ENCODE data around the gene NPC2.

The NPC2 gene

DNA sequence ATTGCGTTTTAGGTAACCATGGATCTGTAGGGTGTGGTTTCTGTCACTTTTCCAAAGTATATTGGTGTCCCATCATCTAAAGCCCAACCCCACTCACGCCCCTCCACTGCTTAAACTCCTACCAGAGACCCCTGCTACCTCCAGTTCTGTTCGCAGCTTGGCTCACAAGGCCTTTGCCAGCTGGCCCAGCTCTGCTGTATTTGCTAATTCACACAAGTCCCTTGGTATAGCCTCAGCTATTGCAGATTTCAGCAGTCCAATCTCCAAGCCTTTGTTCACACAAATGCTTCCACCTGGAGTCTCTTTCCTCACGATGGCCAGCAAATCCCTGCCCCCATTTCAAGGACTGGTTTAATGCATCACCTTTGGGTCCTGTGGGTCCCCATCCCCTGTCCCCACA is 24.6 kb upstream of the NPC2 start:
- Histone ChIP-seq H3K9me3 (ENCODE audit: low read length) (no peaks in the 10 kb centered on the region), H3K9ac (ENCODE audit: low read length) (no peak overlapping the region), H3K27me3 (ENCODE audit: control insufficient read depth in 1 of 2, insufficient read depth in 2 of 2, low read length in 2 of 2) (no peaks in the 10 kb centered on the region), H3K4me3 (ENCODE audit: low read depth in 1 of 2, low read length in 2 of 2) (no peak overlapping the region), H3K4me1 (ENCODE audit: insufficient read depth, low read length) (no peaks in the 10 kb centered on the region), H3K27ac (ENCODE audit: low read depth, low read length) (no peak overlapping the region), H3K36me3 (ENCODE audit: insufficient read depth, low read length) (no peaks in the 10 kb centered on the region)

DNA sequence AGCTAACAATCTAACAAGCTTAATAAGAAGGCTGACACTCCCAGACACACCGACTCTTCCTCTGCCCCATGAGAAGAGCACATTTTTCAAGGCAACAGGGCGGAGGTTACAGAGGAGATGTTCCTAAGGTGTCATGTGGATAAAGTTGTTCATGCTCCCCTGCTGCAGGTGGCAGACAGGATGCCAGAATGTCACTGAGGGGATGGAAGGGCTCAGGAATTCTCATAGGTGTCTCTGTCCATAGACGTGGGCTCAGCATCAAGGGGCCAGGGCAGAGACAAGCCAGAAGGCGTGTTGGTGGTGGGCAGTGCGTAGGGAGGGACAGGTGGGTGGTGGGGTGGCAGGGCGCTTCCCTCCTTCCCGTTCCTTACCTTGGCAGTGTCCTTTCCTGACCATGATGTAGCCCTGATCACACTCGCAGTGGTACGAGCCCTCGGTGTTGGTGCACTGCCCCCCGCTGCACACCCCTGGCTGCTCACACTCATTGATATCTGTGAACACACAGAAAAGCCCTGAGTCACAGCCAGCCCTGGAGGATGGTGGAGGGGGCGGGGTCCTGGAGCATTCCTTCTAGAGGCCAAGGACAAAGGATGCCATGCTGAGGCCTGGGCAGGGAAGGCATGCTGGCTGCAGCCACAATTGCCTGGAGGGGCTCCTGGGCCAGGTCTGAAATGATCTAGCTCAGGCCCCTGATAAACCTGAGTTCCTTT is 23.5 kb upstream of the NPC2 start:
- Histone ChIP-seq H3K9ac (ENCODE audit: low read length) (no peak overlapping the region), H3K9me3 (ENCODE audit: low read length) (no peaks in the 10 kb centered on the region), H3K27ac (ENCODE audit: low read depth, low read length) (no peak overlapping the region), H3K36me3 (ENCODE audit: insufficient read depth, low read length) (no peaks in the 10 kb centered on the region), H3K4me3 (ENCODE audit: low read depth in 1 of 2, low read length in 2 of 2) (no peak overlapping the region), H3K4me1 (ENCODE audit: insufficient read depth, low read length) (no peaks in the 10 kb centered on the region), H3K27me3 (ENCODE audit: control insufficient read depth in 1 of 2, insufficient read depth in 2 of 2, low read length in 2 of 2) (no peaks in the 10 kb centered on the region)

DNA sequence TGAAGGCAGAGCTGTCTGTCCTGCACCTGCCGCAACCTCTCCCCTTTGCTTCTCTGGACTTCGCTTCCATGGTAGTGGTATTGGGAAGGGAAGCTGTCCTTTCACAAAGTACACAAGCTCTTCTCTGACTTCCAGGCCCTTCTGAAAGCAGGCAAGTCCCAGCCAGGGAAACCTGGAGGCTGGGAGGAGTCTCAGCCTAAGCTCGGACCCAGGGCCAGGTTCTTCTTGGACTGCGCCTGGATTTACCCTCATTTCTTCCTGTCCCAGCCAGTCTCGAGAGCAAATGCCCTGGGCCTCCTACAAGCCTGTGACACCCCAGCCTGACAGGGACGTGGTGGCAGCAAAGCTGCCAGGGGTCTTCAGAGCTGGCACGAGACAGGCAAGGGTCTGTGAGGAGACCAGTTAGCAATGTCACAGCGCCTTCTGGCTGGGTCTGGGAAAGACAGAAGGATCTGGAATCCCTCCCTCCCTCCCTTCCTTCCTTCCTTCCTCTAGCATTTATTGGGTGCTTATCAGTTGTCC is 22.8 kb upstream of the NPC2 start:
- H3K9me3 ChIP-seq (ENCODE audit: low read length) = no peaks in the 10 kb centered on the region
- no peak overlapping the region for H3K27ac ChIP-seq (ENCODE audit: low read depth, low read length)
- no peaks in the 10 kb centered on the region for H3K27me3 ChIP-seq (ENCODE audit: control insufficient read depth in 1 of 2, insufficient read depth in 2 of 2, low read length in 2 of 2)
- H3K4me1 ChIP-seq (ENCODE audit: insufficient read depth, low read length) = no peaks in the 10 kb centered on the region
- no peaks in the 10 kb centered on the region for H3K36me3 ChIP-seq (ENCODE audit: insufficient read depth, low read length)
- no peak overlapping the region for H3K4me3 ChIP-seq (ENCODE audit: low read depth in 1 of 2, low read length in 2 of 2)
- H3K9ac ChIP-seq (ENCODE audit: low read length) = no peak overlapping the region

DNA sequence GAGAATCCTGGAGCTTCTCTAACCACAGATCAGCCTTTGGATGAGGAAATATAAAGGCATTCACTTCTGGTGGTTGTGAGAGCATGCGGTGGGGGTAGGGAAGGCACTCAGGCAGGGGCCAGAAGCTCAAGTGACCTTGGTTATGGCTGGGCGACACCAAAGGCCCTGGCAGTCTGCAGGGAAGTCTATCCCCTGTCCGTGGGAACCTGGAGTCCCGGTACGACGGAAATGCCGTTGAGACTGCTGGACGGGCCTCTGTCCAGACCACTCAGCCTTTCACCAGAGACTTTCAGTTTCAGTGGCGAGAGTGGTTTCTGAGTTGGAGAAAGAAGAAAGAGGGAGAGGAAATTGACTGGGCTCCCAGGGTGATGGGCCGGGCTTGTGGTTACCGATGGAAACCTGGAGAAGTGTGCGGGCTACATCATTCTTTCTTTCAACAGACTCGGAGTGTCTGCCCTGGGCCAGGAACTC is 21.4 kb upstream of the NPC2 start:
- Histone ChIP-seq H3K4me1 (ENCODE audit: insufficient read depth, low read length) (no peaks in the 10 kb centered on the region), H3K4me3 (ENCODE audit: low read depth in 1 of 2, low read length in 2 of 2) (no peak overlapping the region), H3K9me3 (ENCODE audit: low read length) (no peaks in the 10 kb centered on the region), H3K27ac (ENCODE audit: low read depth, low read length) (no peak overlapping the region), H3K36me3 (ENCODE audit: insufficient read depth, low read length) (no peaks in the 10 kb centered on the region), H3K9ac (ENCODE audit: low read length) (no peak overlapping the region), H3K27me3 (ENCODE audit: control insufficient read depth in 1 of 2, insufficient read depth in 2 of 2, low read length in 2 of 2) (no peaks in the 10 kb centered on the region)

DNA sequence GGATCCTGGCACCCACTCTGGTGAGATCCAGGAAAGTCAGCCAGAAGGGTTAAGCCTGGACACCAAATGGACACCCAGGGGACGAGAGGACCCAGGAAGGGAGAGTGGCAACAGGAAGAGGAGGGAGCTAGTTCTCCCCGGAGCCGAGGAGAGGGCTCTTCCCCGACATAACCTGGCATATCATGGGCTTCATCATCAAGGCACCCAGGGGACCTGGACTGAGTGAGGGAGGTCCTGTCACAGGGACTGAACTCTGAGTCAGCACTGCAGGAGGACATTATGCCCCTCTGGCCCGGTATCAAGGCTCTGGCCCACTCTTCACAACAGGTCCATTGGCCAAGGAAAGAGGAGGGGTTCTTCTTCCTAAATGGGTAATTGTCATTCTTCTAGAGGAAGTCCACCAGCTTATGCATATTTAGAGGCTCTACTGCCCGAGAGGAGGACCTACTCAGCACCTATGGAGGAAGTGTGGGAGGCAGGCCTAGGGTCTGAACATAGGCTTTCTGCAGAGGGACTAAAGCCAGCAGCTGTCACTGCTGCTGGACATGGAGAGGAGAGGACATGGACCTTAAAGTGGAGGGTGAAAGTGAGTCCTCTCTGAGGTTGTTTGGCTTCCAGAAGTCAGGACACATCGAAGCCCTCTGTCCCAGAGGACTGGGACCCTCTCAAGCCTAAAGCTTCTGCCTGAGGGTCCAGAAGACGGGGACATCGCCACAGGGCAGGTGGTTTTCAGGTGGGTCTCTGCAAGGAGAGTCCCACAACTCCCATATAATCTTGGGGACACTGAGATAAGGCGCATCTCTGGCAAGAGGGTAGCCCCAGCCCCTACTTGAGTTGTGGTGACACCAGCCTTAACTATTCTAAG is 19.1 kb upstream of the NPC2 start:
- H3K27ac ChIP-seq (ENCODE audit: low read depth, low read length) = no peak overlapping the region
- H3K36me3 ChIP-seq (ENCODE audit: insufficient read depth, low read length) = no peaks in the 10 kb centered on the region
- no peak overlapping the region for H3K4me3 ChIP-seq (ENCODE audit: low read depth in 1 of 2, low read length in 2 of 2)
- no peaks in the 10 kb centered on the region for H3K9me3 ChIP-seq (ENCODE audit: low read length)
- H3K4me1 ChIP-seq (ENCODE audit: insufficient read depth, low read length) = no peaks in the 10 kb centered on the region
- H3K27me3 ChIP-seq (ENCODE audit: control insufficient read depth in 1 of 2, insufficient read depth in 2 of 2, low read length in 2 of 2) = no peaks in the 10 kb centered on the region
- H3K9ac ChIP-seq (ENCODE audit: low read length) = no peak overlapping the region

DNA sequence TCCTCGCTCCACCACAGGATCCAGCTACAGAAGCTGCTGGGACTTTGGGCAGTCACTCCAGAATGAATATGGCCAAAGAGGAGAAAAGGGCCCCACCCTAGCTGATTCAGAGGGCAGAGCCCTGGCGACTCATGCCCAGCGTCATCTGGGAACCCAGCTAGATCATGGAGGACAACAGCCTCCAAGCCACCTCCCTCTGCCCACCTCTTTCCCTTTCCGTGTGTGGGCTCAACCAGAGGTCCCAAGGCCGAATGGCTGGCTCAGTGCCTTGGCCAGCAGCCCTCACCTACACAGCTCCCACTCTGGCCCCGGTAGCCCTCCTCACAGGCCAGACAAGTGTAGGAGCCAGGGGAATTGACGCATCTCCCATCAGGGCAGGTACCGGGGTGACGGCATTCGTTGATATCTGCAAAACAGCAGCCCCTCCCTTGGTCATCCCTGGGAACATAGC is 17.9 kb upstream of the NPC2 start:
- Histone ChIP-seq H3K36me3 (ENCODE audit: insufficient read depth, low read length) (no peaks in the 10 kb centered on the region), H3K9me3 (ENCODE audit: low read length) (no peaks in the 10 kb centered on the region), H3K27me3 (ENCODE audit: control insufficient read depth in 1 of 2, insufficient read depth in 2 of 2, low read length in 2 of 2) (no peaks in the 10 kb centered on the region), H3K4me3 (ENCODE audit: low read depth in 1 of 2, low read length in 2 of 2) (no peak overlapping the region), H3K27ac (ENCODE audit: low read depth, low read length) (no peak overlapping the region), H3K9ac (ENCODE audit: low read length) (no peak overlapping the region), H3K4me1 (ENCODE audit: insufficient read depth, low read length) (no peaks in the 10 kb centered on the region)

DNA sequence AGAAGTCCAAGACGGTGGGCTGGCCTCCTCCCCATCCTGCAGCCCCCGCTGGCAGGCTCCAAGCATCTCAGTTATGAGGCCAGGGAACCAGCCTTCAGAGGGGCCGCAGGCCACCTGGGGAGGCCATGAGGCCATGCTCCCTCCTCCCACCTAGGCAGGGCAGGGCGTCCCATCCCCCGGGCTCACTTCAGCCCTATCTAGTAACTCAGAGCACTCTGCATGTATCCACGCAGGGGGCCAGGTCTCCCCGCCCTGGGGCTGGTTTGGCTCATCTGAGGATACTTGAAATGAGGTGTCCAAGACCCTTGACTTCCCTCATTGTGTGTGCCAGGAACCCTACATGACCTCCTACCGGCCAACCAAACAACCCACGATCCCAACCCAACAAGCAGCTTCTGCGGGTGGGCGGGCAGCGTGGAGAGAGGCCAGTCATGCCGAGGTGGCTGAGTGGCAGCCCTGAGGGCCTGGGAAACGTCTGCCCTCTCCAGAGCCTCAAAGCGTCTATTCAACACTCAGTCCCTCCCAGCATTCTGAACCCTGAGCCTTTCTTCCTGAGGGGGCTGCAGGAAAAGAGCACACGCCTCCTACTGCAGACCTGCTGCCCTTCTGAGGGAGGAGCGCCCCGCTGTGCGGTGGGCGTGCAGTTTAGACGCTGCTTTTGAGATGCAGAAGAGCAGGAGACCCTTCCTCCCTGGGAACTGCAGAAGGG is 17.3 kb upstream of the NPC2 start:
- H3K9me3 ChIP-seq (ENCODE audit: low read length) = no peaks in the 10 kb centered on the region
- no peaks in the 10 kb centered on the region for H3K4me1 ChIP-seq (ENCODE audit: insufficient read depth, low read length)
- H3K27ac ChIP-seq (ENCODE audit: low read depth, low read length) = no peak overlapping the region
- H3K36me3 ChIP-seq (ENCODE audit: insufficient read depth, low read length) = no peaks in the 10 kb centered on the region
- no peak overlapping the region for H3K4me3 ChIP-seq (ENCODE audit: low read depth in 1 of 2, low read length in 2 of 2)
- no peaks in the 10 kb centered on the region for H3K27me3 ChIP-seq (ENCODE audit: control insufficient read depth in 1 of 2, insufficient read depth in 2 of 2, low read length in 2 of 2)
- H3K9ac ChIP-seq (ENCODE audit: low read length) = no peak overlapping the region

DNA sequence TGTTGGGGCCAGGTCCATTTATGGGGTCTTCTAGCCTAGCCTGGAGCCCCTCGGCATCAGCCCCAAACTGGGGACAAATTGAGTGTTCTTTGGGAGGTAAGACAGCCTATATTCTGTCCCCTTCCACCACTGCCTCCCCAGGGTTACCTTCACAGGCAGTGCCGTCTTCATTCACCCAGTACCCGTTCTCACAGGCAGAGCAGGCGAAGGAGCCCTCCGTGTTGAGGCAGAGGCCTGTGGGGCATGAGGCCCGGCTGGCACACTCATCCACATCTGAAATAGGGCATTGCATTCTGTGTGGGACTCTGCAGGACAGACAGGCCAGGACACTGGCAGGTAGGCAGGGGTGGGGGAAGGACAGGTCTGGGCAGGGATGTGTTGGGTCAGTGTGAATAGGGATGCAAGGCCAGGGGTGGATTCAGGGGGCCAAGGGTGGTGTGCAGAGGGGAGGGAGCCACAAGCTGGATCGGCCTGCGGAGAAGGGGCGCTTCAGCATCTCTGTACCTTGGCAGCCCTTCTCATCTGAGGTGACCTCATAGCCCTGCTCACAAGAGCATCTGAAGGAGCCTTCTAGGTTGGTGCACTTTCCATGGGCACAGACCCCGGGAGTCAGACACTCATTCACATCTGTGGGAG is 16.6 kb upstream of the NPC2 start:
- Histone ChIP-seq H3K9ac (ENCODE audit: low read length) (no peak overlapping the region), H3K36me3 (ENCODE audit: insufficient read depth, low read length) (no peaks in the 10 kb centered on the region), H3K27me3 (ENCODE audit: control insufficient read depth in 1 of 2, insufficient read depth in 2 of 2, low read length in 2 of 2) (no peaks in the 10 kb centered on the region), H3K4me3 (ENCODE audit: low read depth in 1 of 2, low read length in 2 of 2) (no peak overlapping the region), H3K4me1 (ENCODE audit: insufficient read depth, low read length) (no peaks in the 10 kb centered on the region), H3K27ac (ENCODE audit: low read depth, low read length) (no peak overlapping the region), H3K9me3 (ENCODE audit: low read length) (no peaks in the 10 kb centered on the region)

DNA sequence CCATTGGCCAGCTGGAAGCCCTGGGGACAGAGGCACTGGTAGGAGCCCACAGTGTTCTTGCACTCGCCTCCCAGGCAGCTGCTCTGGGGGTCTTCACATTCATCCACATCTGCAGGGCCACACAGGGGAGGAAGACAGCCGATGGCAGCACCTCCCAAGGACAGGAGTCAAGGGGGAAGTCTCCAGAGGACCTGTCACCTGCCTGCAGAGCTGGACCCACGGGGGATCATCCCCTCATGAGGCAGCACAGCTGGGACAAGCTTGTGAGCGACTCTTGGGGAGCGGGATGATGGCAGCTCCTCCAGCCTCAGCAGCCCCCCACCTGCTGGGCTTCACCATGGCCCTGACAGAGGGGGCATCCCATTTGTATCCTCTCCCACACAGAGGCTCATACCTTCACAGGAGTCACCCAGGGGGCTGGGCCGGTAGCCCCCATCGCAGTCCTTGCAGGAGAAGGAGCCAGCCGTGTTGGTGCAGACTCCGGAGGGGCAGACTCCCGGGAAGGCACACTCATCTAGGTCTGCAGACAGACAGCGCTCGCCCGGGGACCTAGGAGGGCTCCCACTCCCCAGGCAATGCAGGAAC is 15.8 kb upstream of the NPC2 start:
- Histone ChIP-seq H3K9me3 (ENCODE audit: low read length) (no peaks in the 10 kb centered on the region), H3K36me3 (ENCODE audit: insufficient read depth, low read length) (no peaks in the 10 kb centered on the region), H3K4me3 (ENCODE audit: low read depth in 1 of 2, low read length in 2 of 2) (no peak overlapping the region), H3K9ac (ENCODE audit: low read length) (no peak overlapping the region), H3K4me1 (ENCODE audit: insufficient read depth, low read length) (no peaks in the 10 kb centered on the region), H3K27ac (ENCODE audit: low read depth, low read length) (no peak overlapping the region), H3K27me3 (ENCODE audit: control insufficient read depth in 1 of 2, insufficient read depth in 2 of 2, low read length in 2 of 2) (no peaks in the 10 kb centered on the region)

DNA sequence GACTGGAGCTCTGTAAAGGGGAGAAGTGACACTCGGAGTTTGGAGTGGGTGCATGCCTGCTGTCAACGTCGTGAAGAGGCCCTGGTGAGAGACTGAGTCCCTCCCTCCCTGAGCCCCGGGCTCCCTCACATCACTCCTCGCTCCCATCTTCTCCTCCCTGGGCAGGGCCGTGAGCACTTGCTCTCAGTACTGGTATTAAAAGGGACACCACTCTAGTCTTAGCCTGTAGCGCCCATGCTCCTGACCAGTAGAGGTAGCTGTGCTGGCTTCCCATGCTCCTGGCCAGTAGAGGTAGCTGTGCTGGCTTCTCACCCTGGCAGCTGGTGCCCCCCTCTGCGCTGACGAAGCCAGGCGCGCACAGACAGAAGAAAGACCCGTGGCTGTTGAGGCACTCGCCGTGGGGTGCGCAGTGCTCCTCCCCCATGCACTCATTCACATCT is 15.2 kb upstream of the NPC2 start:
- Histone ChIP-seq H3K9me3 (ENCODE audit: low read length) (no peaks in the 10 kb centered on the region), H3K9ac (ENCODE audit: low read length) (no peak overlapping the region), H3K4me3 (ENCODE audit: low read depth in 1 of 2, low read length in 2 of 2) (no peak overlapping the region), H3K27me3 (ENCODE audit: control insufficient read depth in 1 of 2, insufficient read depth in 2 of 2, low read length in 2 of 2) (no peaks in the 10 kb centered on the region), H3K4me1 (ENCODE audit: insufficient read depth, low read length) (no peaks in the 10 kb centered on the region), H3K36me3 (ENCODE audit: insufficient read depth, low read length) (no peaks in the 10 kb centered on the region), H3K27ac (ENCODE audit: low read depth, low read length) (no peak overlapping the region)

All from muscle layer of colon (tissue), 2 donors.